GM18505 (cell line): ENCODE data around the gene ABCC11.

Experiments
- ATAC-seq: cut with Tn5 transposase; IDR thresholded peaks from one replicate; pipeline ENCODE4 v1.9.1; 2021; ENCODE audit not compliant: unreplicated experiment
- POLR2A ChIP-seq: IDR thresholded peaks from 4 replicates; pipeline ENCODE4 v1.6.1; 2011; ENCODE audit warnings: borderline replicate concordance; ENCODE audit not compliant: insufficient read depth, insufficient read length; ENCODE audit errors: extremely low read depth

Gene ABCC11

DNA sequence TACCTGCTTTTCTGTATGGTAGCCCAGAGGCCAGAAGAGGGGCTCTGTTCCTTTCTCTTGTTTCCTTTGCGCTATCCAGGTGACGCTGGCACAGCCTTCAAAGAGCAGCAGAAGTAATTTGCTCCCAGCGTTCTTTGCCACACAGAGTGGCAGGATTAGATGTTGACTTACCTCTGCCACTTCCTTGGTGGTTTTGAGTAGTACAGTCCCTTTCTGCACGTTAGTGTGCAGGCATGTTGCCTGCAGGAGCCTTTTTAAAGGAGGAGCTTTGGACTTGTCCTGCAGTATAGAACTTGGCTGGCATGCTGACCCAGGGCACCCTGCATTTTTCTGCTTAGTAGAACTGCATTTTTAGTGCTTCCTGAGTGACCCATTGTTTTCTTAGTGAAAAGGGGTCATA, at the start of gene ABCC11:
Gene ABCC11, minus strand, starts transcription at position 229 of the 400 bp plus-strand sequence. CDS start 15,618 bp downstream, outside the sequence.
- TF ChIP-seq POLR2A, result no peak
- ATAC-seq, result no peak

DNA sequence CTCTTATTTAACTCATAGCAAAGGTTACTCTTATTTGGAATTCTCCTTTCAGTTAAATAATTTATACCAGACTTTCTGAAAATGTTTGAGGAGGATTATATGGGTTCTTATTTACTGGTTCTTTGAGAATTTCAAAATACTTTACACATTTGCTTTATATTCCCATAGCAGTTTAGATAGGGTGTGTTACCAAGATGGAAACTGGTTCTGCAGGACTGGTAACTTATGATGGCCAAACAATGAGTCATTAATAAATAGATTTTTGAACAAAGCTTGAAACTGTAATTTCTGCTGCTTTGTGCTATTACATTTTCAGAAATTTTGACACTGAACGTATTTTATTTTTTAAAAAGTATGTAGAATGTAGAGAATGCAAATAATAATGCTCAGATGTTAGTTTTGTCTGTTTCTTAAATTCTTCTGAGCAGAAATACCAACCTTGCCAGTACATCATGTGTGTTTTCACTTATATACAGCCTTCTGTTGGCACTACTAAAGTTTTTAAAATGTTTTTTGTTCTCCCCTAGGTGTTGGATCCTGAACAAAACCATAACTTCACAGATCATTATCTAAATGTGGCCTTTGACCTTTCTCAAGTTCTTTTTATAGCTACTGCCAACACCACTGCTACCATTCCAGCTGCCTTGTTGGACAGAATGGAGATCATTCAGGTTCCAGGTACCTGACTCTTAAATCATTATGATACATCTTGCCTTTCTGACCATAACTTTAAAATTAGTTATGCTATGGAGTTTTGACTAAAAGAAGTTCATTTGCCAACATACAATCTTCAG, 48.3 kb upstream of the ABCC11 start:
- TF ChIP-seq POLR2A, result no peak
- no peak for ATAC-seq

DNA sequence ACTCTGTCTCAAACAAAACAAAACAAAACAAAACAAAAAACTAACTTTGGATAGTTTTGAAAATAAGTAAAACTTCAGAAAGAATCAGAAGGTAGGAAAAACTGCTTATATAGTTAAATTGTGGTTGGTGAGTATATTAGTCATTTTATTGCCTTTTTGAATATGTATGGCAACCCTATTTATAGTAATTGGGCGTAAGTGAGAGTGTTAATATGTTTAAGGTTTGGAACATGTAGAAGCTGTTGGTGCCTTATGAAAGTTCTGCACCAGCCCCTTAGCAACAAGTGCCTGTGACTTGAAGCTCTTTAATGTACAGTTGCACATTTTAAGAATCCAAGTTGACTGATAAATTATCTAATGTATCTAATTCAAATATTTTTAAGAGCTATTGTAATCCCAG, 47.4 kb upstream of the ABCC11 start:
- ATAC-seq, result no peak
- no peak for TF ChIP-seq POLR2A

DNA sequence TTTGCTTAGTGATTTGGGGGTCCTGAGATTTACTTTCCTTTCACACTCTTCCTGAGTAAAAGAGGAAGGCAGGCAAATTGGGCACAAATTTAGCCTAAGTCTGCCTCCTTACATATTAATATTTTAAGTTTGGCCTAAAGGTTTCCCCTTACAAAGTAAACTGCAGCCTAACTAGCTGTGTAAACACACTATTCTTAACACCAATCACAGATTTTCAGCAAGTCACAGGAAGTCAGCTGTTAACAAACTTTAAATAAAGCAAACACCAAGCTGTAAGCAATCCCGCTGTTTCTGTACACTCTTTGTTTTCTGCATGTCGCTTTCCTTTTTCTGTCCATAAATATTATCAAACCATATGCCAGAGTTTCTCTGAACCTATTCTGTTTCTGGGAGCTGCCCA, 45.1 kb upstream of the ABCC11 start:
- no peak for ATAC-seq
- TF ChIP-seq POLR2A, result no peak

DNA sequence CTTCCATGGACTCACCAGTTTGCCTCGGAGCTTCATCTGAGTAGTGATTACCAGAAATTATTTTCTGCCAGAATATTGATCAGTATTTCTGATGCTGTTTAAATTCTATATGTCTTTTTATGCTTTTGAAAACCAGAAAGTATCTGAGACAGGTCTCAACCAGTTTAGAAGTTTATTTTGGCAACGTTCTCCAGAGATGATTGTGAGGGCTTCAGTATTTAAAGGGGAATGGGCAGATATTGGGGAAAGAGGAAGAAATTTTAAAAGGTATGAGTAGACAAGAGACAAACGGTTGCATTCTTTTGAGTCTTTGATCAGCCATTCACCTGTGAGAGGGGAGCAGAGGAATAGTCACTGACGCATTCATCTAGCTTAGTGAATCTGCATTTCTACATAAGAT, 44.4 kb upstream of the ABCC11 start:
- no peak for ATAC-seq
- TF ChIP-seq POLR2A, result no peak

DNA sequence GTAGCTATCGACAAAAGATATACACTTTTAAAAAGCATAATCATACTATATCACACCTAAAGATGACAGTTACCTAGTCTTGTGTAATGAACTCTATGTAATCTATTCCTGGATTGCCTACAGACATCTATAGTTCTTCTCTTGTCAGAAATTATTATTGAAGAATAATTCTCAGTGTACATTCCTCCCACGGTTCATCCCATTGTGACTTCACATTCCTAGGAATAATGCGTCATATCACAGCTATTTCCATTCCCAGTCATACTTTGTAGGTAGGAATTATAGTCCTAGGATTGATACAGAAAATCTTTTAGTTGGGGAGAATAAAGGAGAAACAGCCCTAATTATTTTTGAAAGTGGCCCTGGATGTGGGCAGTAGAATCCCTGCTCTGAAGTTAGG, 44.0 kb upstream of the ABCC11 start:
- no peak for TF ChIP-seq POLR2A
- no peak for ATAC-seq

DNA sequence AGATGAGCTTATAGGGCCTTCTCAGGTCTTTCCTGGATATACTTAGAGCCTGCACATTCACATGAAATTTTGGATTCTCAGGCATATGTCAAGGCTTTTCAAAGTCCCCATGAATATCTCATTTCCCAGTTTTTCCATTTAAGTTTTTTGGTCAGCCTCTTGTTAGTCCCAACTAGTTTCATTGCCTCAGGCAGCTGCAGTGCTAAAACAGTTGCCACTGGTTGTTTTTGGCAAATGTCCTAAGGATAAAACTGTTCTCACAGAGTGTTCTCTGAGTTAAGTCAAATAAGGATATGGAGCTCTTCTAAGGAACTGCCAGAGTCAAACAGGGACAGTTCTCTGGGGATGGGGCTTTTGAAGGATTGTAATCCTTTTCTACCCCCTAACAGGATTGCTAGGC, 39.9 kb upstream of the ABCC11 start:
- no peak for ATAC-seq

DNA sequence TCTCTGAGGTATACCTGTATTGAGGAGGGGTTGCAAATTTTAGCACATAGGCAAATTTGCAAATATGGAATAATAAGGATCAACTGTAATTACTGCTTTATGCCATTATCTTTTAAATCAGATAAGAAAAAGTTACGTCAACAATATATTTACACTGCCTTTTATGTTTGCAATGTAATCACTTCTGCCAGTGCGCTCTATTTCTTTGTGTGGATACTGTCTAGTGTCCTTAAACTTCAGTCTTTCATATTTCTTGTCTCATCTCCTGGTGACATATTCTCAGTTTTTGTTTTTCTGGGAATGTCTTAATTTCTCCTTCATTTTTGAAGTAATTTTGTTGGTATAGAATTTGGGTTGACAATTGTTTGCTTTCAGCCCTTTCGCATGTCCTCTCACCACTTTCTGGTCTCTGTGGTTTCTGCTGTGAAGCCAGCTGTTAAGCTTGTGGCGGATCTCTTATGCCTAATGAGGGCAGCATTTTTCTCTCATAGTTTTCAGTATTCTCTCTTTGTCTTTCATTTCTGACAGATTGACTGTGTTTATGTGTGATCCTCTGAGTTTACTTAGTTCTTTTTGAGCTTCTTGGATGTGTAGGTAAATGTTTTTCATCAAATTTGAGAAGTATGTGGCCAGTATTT, 37.6 kb upstream of the ABCC11 start:
- TF ChIP-seq POLR2A, result no peak
- ATAC-seq, result no peak

More for the DNA sequence above, 39.9 kb upstream of the ABCC11 start:
- no peak for TF ChIP-seq POLR2A

DNA sequence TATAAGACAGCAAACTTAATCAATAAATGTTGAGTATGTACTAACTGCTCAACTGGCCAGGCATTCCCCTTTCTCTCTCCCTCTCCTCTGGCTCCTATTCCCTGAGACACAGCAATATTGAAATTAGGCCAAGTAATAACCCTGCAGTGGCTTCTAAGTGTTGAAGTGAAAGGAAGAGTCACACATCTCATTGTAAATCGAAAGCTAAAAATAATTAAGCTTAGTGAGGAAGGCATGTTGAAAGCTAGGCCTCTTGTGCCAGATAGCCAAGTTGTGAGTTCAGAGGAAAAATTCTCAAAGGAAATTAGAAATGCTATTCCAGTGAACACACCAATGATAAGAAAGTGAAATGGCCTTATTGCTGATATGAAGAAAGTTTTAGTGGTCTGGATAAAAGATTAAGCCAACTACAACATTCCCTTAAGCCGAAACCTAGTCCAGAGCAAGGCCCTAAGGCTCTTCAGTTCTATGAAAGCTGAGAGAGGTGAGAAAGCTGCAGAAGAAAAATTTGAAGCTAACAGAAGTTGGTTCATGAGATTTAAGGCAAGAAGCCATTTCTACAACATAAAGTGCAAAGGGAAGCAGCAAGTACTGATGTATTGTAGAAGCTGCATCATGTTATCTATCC, 35.4 kb upstream of the ABCC11 start:
- ATAC-seq, result no peak
- no peak for TF ChIP-seq POLR2A

DNA sequence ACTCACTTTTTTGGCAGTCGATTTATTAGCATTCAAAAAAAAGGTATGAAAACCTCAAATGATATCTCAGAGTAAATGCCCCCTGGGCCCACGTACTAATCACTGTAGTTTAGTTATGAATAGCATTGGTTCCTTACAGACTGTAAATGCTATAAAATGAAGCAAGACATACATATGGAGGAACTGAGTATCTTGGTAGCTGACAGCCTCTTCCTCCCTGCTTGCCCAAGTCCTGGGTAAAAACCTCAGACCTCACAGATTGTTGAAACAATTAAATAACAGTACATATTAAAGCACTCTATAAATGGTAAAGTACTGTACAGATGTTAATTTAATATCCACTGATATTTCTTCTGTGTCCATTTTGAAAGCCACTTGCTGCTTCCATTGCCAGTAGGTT, 33.2 kb upstream of the ABCC11 start:
- no peak for TF ChIP-seq POLR2A

DNA sequence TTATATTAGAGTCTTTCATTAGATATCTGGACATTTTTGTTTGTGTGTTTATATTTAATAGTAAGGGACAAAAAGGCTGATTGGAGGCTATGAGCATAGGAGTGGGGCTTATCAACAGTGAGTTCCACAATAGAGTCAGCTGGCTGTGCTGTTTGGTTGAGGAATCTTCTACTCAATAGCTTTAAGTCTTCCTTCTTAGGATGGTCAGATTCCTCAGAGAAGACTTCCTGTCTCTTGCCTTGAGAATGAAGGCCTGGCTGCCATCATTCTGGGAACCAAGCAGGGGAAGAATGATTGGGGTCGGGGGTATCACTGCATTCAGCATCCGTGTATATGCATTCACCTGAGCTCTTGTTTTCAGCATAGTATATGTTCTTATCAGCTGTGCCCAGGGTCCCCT, 31.9 kb upstream of the ABCC11 start:
- no peak for TF ChIP-seq POLR2A
- ATAC-seq, result no peak

More for the DNA sequence above, 33.2 kb upstream of the ABCC11 start:
- no peak for ATAC-seq

DNA sequence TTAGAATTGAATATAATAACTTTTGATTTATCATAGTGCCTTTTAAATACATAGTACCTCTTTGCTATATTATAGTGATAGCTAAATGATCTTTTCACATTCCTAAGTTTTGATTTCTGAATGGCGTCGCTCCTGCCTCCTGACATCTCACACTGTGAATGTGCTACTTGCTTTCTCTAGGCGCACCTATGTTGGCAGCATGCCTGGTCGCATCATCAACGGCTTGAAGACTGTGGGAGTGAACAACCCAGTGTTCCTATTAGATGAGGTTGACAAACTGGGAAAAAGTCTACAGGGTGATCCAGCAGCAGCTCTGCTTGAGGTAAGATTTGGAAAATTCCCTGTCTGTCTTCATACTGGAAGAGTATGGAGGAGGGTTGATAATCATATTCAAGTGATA, 29.8 kb upstream of the ABCC11 start:
- no peak for TF ChIP-seq POLR2A
- ATAC-seq, result no peak

DNA sequence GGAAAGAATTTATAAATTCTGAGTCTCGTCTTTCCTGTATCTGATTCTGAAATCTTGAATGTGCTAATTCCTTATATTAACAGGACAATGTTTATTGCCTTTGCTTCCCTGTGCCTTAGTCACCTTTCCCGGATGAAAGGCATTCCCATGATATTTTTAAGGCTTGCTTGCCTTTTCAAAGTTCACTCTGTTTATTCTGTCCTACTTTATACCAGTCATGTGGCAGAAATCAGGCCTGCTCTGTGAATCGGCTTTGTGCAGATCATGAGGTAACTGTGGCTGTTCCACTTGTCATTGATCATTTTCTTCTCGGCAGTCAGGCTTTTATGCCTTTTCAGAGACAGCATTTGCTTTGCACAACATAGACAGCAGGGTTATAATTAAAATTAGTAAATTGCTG, 28.8 kb upstream of the ABCC11 start:
- TF ChIP-seq POLR2A, result no peak
- ATAC-seq, result no peak

DNA sequence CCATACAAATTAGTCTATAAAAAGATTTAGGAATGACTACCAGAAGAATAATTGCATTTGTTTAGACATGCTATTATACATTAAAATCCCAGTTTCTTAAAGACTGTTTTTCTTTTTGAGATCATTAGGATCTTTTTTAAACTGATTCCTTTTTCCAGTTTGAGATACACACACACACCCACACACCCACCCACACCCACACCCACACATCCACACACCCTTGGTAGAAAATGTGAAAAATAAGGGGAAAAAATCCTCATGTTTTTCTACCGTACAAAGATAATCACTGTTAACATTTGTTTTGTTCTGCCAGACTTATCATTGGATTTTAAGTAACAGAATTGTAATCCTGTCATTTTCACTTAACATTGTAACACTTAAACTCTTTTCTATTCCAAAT, 27.1 kb upstream of the ABCC11 start:
- ATAC-seq, result no peak
- no peak for TF ChIP-seq POLR2A
